ENCODE measurements around the gene ZFPM1.

ZFPM1 gene

DNA sequence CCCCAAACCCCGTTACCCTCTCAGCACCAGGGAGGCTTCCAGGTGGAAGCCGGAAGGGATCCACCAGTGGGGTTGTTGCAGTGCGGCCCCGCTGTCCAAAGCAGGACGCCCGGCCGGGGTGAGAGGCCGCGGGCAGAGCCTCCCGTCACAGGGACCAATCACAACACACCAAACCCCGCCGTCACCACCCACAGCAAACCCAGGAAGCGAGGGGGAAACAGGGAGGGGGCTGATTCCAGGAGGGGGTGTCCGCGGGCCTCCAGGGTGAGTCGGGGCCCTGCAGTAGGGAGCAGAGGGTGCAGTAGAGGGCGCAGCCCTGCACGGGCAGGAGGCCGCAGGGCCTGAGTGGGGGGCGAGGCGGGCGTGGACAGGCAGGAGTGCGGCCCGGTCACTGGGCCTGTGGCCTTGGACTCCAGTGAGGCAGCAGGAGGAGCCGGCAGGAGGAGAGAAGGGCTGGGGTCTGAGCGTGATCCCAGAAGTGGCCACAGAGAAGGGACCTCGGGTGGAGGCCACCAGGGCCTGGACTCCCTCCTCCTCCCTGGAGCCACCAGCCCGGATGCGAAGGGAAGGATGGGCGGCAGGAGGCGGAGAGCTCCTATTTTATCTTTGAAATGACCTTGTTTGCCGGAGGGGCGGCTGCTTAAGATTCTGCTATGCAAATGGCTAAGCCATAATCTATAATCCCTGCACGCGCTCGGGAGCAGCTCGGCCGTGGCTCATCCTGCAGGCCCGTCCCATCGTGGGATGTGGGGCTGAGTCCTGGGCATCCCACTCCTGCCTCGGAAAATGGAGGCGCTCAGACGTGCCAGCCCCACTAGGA lies 41.5 kb downstream of the ZFPM1 start:
- no peak overlapping the region for H2AFZ ChIP-seq (ENCODE audit: low read depth, low read length)
- no peaks in the 10 kb centered on the region for H3K4me1 ChIP-seq (ENCODE audit: insufficient read depth, low read length)
- H3K36me3 ChIP-seq (ENCODE audit: insufficient read depth, low read length) = no peaks in the 10 kb centered on the region
- H3K9me3 ChIP-seq (ENCODE audit: low read length) = no peaks in the 10 kb centered on the region
- H3K4me3 ChIP-seq (ENCODE audit: low read length) = no peak overlapping the region
- H3K27me3 ChIP-seq (ENCODE audit: insufficient read depth, low read length) = no peaks in the 10 kb centered on the region

GRCh38 chr16:88495268-88495772 lies 42.2 kb downstream of the ZFPM1 start:
- Histone ChIP-seq H2AFZ (ENCODE audit: low read depth, low read length) (no peak overlapping the region), H3K36me3 (ENCODE audit: insufficient read depth, low read length) (no peaks in the 10 kb centered on the region), H3K4me1 (ENCODE audit: insufficient read depth, low read length) (no peaks in the 10 kb centered on the region), H3K4me3 (ENCODE audit: low read length) (no peak overlapping the region), H3K9me3 (ENCODE audit: low read length) (no peaks in the 10 kb centered on the region), H3K27me3 (ENCODE audit: insufficient read depth, low read length) (no peaks in the 10 kb centered on the region)

DNA sequence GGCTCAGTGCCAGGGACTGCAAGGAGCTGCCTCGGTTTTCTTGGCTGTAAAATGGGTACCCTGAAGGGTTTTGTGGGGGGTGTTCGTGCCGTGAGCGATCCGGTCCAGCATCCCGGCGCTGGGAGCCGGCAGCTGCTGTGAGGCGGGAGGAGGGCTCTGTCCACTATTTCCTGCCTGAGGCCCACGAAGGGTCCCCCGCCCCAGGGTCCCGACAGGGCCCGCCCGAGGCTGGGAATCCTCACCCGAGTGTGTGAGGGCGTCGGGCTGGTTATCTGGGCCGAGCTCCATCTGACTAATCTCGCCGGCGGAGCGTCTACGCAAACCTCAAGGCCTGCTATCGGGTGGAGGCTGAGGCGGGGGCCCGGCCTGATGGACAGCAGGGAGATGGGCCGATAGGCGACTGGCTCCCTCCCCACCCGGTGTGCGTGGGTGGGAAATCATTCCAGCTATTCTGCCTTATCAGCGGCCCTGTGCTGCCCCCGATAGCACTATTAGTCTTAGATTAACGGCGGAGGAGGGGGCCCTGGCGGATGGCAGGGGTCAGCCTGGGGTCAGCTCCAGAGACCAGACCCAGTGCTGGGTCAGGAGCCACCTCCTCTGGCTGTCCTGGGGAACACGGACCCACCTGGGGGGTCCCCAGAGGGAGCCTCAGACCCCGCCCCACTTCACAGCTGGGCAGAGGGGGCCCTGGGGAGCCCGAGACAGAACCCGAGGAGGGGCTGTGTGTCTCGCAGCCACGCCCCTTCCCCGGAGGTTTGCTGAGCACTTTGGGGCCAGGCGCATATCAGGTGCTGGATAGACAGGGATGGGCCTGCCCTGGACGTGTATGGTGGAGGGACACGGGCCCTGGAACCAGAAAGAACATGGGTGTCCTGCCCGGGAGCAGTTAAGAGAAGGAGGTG lies 44.7 kb downstream of the ZFPM1 start:
- H3K27me3 ChIP-seq (ENCODE audit: insufficient read depth, low read length) = no peaks in the 10 kb centered on the region
- H3K36me3 ChIP-seq (ENCODE audit: insufficient read depth, low read length) = no peaks in the 10 kb centered on the region
- H2AFZ ChIP-seq (ENCODE audit: low read depth, low read length) = no peak overlapping the region
- H3K9me3 ChIP-seq (ENCODE audit: low read length) = no peaks in the 10 kb centered on the region
- H3K4me3 ChIP-seq (ENCODE audit: low read length) = no peak overlapping the region
- H3K4me1 ChIP-seq (ENCODE audit: insufficient read depth, low read length) = no peaks in the 10 kb centered on the region

GRCh38 chr16:88498576-88499208 lies 45.6 kb downstream of the ZFPM1 start:
- H3K4me3 ChIP-seq (ENCODE audit: low read length) = no peak overlapping the region
- H3K27me3 ChIP-seq (ENCODE audit: insufficient read depth, low read length) = no peaks in the 10 kb centered on the region
- H3K9me3 ChIP-seq (ENCODE audit: low read length) = no peaks in the 10 kb centered on the region
- no peak overlapping the region for H2AFZ ChIP-seq (ENCODE audit: low read depth, low read length)
- H3K4me1 ChIP-seq (ENCODE audit: insufficient read depth, low read length) = no peaks in the 10 kb centered on the region
- no peaks in the 10 kb centered on the region for H3K36me3 ChIP-seq (ENCODE audit: insufficient read depth, low read length)

GRCh38 chr16:88499292-88499691 lies 46.2 kb downstream of the ZFPM1 start:
- Histone ChIP-seq H3K27me3 (ENCODE audit: insufficient read depth, low read length) (no peaks in the 10 kb centered on the region), H3K9me3 (ENCODE audit: low read length) (no peaks in the 10 kb centered on the region), H3K4me3 (ENCODE audit: low read length) (no peak overlapping the region), H3K36me3 (ENCODE audit: insufficient read depth, low read length) (no peaks in the 10 kb centered on the region), H3K4me1 (ENCODE audit: insufficient read depth, low read length) (no peaks in the 10 kb centered on the region), H2AFZ (ENCODE audit: low read depth, low read length) (no peak overlapping the region)

DNA sequence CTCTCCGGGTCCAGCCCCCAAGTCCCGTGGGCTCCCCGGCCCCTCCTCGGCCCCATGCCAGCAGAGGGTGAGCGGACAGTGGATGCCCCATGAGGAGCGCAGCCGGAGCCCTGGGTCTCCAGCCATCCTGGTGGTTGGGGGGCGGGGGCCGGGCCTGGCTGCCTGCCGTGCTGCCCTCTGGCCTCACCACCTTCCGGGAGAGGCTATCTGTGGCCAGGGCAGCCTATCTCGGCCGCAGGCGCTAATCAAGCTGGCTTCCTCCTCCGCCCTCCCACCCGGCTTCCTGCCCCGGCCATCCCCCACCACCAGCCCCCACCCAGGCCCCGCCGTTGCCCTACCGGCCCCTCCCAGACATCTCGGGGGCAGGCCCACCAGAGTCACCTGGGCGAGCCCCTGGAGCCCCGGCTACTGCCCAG lies 46.8 kb downstream of the ZFPM1 start:
- Histone ChIP-seq H2AFZ (ENCODE audit: low read depth, low read length) (no peak overlapping the region), H3K9me3 (ENCODE audit: low read length) (no peaks in the 10 kb centered on the region), H3K4me1 (ENCODE audit: insufficient read depth, low read length) (no peaks in the 10 kb centered on the region), H3K36me3 (ENCODE audit: insufficient read depth, low read length) (no peaks in the 10 kb centered on the region), H3K4me3 (ENCODE audit: low read length) (no peak overlapping the region), H3K27me3 (ENCODE audit: insufficient read depth, low read length) (no peaks in the 10 kb centered on the region)

DNA sequence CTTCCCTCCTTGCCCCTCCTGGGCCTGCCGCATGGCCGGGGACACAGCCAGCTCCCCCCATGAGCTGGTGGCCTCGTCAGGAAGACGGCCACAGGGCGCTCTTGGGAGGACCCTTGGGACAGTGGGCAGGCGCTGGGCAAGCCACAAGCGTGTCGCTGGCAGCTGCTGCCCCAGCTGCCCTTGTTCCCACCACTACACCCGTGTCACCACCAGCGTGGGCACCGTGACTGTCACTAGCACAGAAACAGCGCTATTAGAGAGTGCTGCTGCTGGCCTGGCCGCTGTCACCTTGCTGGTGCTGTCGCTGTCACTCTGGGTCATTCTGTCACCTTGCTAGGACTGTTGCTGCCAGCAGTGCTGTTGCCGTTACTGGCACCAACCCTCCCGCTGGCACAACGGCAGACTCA lies 47.2 kb downstream of the ZFPM1 start:
- no peaks in the 10 kb centered on the region for H3K27me3 ChIP-seq (ENCODE audit: insufficient read depth, low read length)
- H3K9me3 ChIP-seq (ENCODE audit: low read length) = no peaks in the 10 kb centered on the region
- H3K4me1 ChIP-seq (ENCODE audit: insufficient read depth, low read length) = no peaks in the 10 kb centered on the region
- no peak overlapping the region for H2AFZ ChIP-seq (ENCODE audit: low read depth, low read length)
- H3K36me3 ChIP-seq (ENCODE audit: insufficient read depth, low read length) = no peaks in the 10 kb centered on the region
- no peak overlapping the region for H3K4me3 ChIP-seq (ENCODE audit: low read length)

DNA sequence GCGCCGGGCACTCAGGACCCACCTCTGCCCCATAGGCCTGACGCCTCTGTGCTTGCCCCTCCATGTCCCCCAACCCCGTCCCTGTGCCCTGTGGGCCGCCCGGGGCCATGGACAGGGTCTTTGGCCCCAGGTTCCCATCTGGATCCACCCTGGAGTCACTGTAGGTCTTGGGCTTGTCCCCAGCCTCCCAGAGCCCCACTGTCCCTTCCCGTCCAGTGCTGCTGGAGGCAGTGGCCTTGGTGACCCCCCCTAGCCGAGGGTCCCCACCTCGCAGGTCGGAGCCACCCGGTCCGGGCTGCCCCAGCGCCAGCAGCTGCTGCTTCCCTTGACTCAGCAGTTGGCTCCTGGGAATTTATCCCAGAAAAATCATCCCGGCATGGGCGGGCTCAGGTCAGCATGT lies 49.3 kb downstream of the ZFPM1 start:
- no peak overlapping the region for H2AFZ ChIP-seq (ENCODE audit: low read depth, low read length)
- H3K9me3 ChIP-seq (ENCODE audit: low read length) = no peaks in the 10 kb centered on the region
- no peaks in the 10 kb centered on the region for H3K4me1 ChIP-seq (ENCODE audit: insufficient read depth, low read length)
- H3K27me3 ChIP-seq (ENCODE audit: insufficient read depth, low read length) = no peaks in the 10 kb centered on the region
- no peaks in the 10 kb centered on the region for H3K36me3 ChIP-seq (ENCODE audit: insufficient read depth, low read length)
- H3K4me3 ChIP-seq (ENCODE audit: low read length) = no peak overlapping the region

DNA sequence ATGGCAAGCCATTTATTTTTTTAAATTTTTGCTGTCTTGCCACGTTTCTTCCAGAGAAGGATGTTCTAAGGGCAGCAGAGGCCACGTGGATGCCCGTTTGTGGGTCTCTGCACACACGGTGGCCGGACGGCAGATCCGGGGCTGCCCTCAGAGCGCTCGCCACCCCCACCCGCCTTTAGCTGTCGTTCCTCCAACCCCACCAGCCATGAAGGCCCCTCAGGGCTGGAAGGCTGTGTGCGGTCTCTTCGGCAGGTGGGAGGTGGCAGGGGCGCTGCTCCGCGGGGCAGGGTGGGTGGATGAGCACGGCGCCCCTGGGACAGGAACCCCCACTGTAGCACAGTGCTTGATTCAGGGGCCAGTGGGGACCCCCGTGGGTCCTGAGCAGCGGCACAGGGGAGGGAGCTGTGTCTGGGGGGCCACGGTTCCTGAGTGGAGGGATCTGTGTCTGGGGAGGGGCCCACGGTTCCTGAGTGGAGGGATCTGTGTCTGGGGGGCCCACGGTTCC lies 49.7 kb downstream of the ZFPM1 start:
- Histone ChIP-seq H3K4me3 (ENCODE audit: low read length) (no peak overlapping the region), H3K4me1 (ENCODE audit: insufficient read depth, low read length) (no peaks in the 10 kb centered on the region), H3K27me3 (ENCODE audit: insufficient read depth, low read length) (no peaks in the 10 kb centered on the region), H3K9me3 (ENCODE audit: low read length) (no peaks in the 10 kb centered on the region), H3K36me3 (ENCODE audit: insufficient read depth, low read length) (no peaks in the 10 kb centered on the region), H2AFZ (ENCODE audit: low read depth, low read length) (no peak overlapping the region)

DNA sequence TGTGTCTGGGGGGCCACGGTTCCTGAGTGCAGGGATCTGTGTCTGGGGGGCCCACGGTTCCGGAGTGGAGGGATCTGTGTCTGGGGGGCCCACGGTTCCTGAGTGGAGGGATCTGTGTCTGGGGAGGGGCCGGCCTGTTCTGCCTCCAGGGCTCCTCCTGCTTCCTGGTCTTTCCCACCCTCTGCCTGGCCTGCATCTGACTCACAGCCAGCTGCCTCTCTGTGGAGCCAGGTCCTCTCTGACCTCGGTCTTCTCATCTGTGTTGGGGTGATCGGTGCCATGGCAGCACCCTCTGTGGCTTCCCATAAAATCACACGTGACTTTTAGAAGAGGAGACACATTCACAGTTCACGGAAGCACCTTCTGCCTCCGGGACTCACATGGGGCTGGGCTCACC lies 50.3 kb downstream of the ZFPM1 start:
- Histone ChIP-seq H3K4me3 (ENCODE audit: low read length) (no peak overlapping the region), H3K9me3 (ENCODE audit: low read length) (no peaks in the 10 kb centered on the region), H2AFZ (ENCODE audit: low read depth, low read length) (no peak overlapping the region), H3K36me3 (ENCODE audit: insufficient read depth, low read length) (no peaks in the 10 kb centered on the region), H3K27me3 (ENCODE audit: insufficient read depth, low read length) (no peaks in the 10 kb centered on the region), H3K4me1 (ENCODE audit: insufficient read depth, low read length) (peaks cover 1% of the 10 kb centered on the region)

DNA sequence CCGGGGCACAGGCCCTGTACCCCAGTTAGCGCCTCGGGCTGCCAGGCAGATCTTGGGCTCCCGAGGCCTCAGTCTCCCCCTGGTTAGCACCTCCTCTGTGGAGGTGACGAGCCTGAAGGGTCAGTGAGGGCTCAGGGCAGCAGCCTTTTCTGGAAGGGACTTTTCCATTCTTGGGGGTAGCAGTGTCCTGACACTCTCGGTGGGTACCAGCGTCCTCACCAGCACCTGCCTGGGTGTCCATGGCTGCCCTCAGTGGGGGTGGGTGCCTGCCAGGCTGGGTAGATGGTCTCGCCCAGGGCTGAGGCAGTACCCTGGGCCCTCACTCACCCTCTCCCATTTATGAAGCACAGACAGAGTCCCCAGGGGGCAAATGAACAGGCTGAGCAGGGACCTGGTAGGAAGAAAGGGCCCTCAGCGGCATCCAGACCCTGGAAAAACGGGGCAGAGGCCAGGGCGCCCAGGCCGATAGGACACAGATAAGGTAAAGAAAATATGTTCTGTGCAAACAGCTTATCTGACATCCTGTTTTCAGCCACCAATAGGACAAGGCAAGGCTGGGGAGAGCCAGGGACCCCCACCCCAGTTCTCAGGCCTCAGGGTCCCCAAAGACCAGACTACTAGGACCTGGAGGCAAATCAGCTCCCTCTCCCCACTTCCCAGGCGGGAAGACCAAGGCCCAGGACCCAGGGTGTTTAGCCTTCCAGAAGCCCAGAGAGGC lies 50.9 kb downstream of the ZFPM1 start:
- no peaks in the 10 kb centered on the region for H3K27me3 ChIP-seq (ENCODE audit: insufficient read depth, low read length)
- no peaks in the 10 kb centered on the region for H3K9me3 ChIP-seq (ENCODE audit: low read length)
- H2AFZ ChIP-seq (ENCODE audit: low read depth, low read length) = no peak overlapping the region
- peaks cover 7% of the 10 kb centered on the region for H3K4me1 ChIP-seq (ENCODE audit: insufficient read depth, low read length)
- no peak overlapping the region for H3K4me3 ChIP-seq (ENCODE audit: low read length)
- no peaks in the 10 kb centered on the region for H3K36me3 ChIP-seq (ENCODE audit: insufficient read depth, low read length)
